Esophagus mucosa (tissue), 1 donor: ENCODE results near the gene ZDBF2. TPM values are rescaled to one million over a fixed set of nuclear protein-coding genes. Genes with fewer than 3 reads are reported as not detected.
"Not testable (repeated sequence)": the region's sequence is repeated elsewhere in the genome, so short reads cannot be mapped to it uniquely, and the experiment has no call there.

Experiments
- ATAC-seq: fragments of 200-7000 bp; cut with Tn5 transposase; one replicate; pipeline ENCODE4 v1.9.1; 2020
- total RNA-seq: library from RNA; stranded (reverse); gene quantifications from one replicate; pipeline ENCODE4 v1.2.4, GENCODE V29; 2023
- donor health status: DM: yes; HTN: yes; CAD: no.

ZDBF2 gene
- total RNA-seq, 1 donor from 2014 or later = 5.6 TPM

DNA sequence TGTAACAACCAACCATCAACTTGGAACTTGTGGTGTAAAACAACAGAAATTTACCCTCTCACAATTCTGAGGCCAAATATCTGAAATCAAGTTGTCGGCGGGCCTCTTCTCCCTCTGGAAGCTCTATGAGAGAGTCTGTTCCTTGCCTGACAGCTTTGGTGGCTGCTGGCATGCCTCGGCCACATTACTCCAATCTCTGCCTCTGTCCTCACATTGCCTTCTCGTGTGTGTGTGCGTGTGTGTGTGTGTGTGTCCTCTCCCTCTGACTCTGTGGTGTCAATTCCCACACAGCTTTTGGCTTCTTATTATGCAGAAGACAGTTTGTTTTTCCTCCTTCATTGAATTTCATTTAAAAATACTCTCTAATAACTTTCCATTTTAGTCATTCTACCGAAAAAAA, 50.4 kb downstream of the ZDBF2 start:
- no peak for ATAC-seq

DNA sequence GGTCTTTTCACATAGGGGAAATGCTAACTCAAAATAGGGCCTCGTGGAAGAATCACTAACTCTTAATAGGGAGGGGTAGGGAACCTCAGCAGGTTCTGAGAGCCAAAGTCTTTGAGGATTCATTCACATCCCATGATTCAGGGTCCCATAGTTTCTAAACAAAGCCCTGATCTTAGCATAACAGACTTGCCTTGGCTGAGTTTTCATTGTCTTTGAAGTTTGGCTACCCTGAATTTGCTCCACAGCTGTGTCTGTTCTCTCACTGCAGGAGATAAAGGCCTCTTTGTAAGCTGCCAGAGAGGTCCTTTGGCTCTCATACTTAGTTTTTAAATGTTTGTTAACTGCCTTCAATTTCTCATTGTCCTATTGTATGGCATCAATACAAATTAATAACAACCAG, 54.5 kb downstream of the ZDBF2 start:
- ATAC-seq = no peak

DNA sequence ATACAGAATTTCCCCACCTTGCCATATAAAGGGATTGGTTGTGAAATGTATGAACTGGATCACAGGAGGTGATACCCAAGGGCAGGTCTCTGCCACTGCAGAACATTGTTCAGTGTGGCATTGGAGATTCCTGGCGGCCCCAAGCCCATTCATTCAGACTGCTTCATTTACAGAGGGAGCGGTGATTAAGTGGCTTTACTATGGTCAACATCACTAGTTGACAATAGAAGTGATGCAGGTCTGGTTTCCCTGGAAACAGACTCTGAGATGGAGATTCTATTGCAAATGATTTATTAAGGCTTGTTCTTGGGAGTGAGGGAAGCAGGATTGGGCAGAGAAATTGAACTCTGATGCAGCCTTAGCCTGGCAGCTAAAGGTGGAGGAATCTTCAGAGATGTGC, 62.4 kb downstream of the ZDBF2 start:
- no peak for ATAC-seq

GRCh38 chr2:206337956-206338355, 63.5 kb downstream of the ZDBF2 start:
- no peak for ATAC-seq

- ATAC-seq = no peak
These were observed 66.9 kb downstream of the ZDBF2 start for GRCh38 chr2:206341396-206341795.

- no peak for ATAC-seq
These were observed 68.7 kb downstream of the ZDBF2 start for GRCh38 chr2:206343144-206343543.

DNA sequence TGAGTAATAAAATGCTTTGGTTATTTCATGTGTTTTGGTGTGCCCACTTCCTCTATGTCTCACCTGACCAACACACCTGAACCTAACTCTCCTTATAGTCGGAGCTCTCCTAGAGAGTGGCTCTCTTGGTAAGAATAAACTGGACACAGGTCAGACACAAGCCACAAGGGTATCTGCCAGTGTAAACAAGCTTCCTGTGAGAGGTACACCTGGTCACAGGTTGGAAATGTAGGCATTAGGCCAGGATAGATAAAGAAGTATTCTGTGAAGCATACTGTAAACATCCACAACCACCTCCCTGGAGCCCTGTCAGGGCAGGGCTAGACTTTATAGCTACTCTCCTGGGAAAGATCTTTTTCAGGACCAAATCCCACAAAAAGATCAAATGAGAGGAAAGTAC, 69.4 kb downstream of the ZDBF2 start:
- no peak for ATAC-seq

- no peak for ATAC-seq
These were observed 71.1 kb downstream of the ZDBF2 start for GRCh38 chr2:206345606-206346005.

- ATAC-seq = no peak
These were observed 74.9 kb downstream of the ZDBF2 start for GRCh38 chr2:206349375-206349774.

GRCh38 chr2:206352571-206352970, 78.1 kb downstream of the ZDBF2 start:
- no peak for ATAC-seq

- no peak for ATAC-seq
These were observed 79.2 kb downstream of the ZDBF2 start for GRCh38 chr2:206353685-206354084.

DNA sequence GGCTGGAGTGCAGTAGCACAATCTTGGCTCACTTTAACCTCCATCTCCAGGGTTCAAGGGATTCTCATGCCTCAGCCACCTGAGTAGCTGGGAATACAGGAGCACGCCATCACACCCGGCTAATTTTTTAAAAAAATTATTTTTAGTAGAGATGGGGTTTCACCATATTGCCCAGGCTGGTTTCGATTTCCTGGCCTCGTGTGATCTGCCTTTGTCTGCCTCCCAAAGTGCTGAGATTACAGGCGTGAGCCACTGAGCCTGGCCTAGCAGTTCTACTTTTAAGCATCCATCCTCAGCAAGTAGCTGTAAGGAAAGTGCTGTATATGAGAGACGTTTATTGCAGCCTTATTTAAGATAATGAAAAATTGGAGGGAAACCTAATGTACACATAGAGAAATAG, 79.7 kb downstream of the ZDBF2 start:
- ATAC-seq = no peak

GRCh38 chr2:206356840-206357239, 82.4 kb downstream of the ZDBF2 start:
- not testable (repeated sequence) for ATAC-seq

DNA sequence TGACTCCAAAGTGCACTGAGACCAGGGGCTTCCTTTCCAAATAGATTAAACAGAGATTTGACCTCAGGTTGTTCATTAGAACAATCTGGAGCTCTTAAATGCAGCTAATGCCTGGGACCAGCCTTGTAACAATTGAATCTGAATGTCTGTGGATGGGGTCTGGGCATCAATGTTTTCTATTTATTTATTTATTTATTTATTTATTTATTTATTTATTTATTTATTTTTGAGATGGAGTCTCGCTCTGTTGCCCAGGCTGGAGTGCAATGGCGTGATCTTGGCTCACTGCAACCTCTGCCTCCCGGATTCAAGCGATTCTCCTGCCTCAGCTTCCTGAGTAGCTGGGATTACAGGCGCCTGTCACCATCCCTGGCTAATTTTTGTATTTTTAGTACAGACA, 86.4 kb downstream of the ZDBF2 start:
- not testable (repeated sequence) for ATAC-seq

DNA sequence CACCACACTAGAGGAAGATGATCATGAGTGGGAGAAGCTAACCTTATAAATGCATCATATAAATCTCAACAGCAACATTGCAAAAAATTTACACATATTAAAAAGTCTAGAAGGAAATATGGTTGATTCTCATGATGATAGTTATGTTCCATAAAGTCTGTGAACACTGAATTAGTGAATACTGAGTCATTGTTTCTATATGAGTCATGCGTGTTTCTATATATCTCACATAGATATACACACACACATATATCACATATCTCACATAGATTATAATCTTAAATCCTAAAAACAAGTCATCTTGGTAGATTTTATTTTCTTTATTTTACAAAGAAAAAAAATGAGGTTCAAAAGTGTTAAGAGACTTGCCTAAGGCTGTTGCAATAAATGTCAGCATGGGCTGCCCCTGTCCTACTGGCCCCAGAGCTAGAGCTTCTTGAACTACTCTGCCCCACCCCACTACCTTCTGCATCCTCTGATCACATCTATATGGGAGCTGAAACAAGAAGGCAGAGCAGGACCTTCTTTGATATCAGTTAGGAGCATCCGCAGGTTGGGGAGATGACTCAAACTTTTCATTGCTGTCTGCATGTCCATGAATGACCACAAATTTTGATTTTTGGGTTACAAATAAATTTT, 87.1 kb downstream of the ZDBF2 start:
- no peak for ATAC-seq

Other genes starting within 250 kb of the ZDBF2 start
- 18.8 TPM for gene INO80D, start 188.5 kb upstream of the ZDBF2 start, total RNA-seq
- 81.6 TPM for gene NDUFS1, start 115.2 kb upstream of the ZDBF2 start, total RNA-seq
- gene EEF1B2, start 114.8 kb upstream of the ZDBF2 start, total RNA-seq = 732 TPM
- gene ADAM23, start 168.9 kb downstream of the ZDBF2 start, total RNA-seq = 16.3 TPM